Ishikawa (cell line): ENCODE results near the gene COG7.

Experiments
- CEBPB ChIP-seq: IDR thresholded peaks from 2 replicates; pipeline ENCODE4 v1.6.1; 2012
- CREB1 ChIP-seq: IDR thresholded peaks from 2 replicates; pipeline ENCODE4 v1.6.1; 2012; ENCODE audit warnings: low read depth
- EGR1 ChIP-seq: IDR thresholded peaks from 2 replicates; pipeline ENCODE4 v1.6.1; 2012
- EP300 ChIP-seq: IDR thresholded peaks from 2 replicates; pipeline ENCODE4 v1.6.1; 2012; ENCODE audit warnings: borderline replicate concordance
- FOXM1 ChIP-seq: IDR thresholded peaks from 2 replicates; pipeline ENCODE4 v1.6.1; 2012; ENCODE audit warnings: low read depth, borderline replicate concordance
- MAX ChIP-seq: IDR thresholded peaks from 2 replicates; pipeline ENCODE4 v1.6.1; 2012
- NFIC ChIP-seq: IDR thresholded peaks from 2 replicates; pipeline ENCODE4 v1.6.1; 2012
- RAD21 ChIP-seq: IDR thresholded peaks from 2 replicates; pipeline ENCODE4 v1.6.1; 2012; ENCODE audit warnings: low read depth
- REST ChIP-seq: IDR thresholded peaks from 2 replicates; pipeline ENCODE4 v1.6.1; 2012; ENCODE audit warnings: low read depth, mild to moderate bottlenecking
- TAF1 ChIP-seq: IDR thresholded peaks from 2 replicates; pipeline ENCODE4 v1.6.1; 2012; ENCODE audit warnings: low read depth, mild to moderate bottlenecking
- TCF12 ChIP-seq: IDR thresholded peaks from 2 replicates; pipeline ENCODE4 v1.6.1; 2012; ENCODE audit warnings: low read depth
- TEAD4 ChIP-seq: IDR thresholded peaks from 2 replicates; pipeline ENCODE4 v1.6.1; 2012
- YY1 ChIP-seq: IDR thresholded peaks from 2 replicates; pipeline ENCODE4 v1.6.1; 2012; ENCODE audit warnings: low read depth
- ZBTB7A ChIP-seq: IDR thresholded peaks from 2 replicates; pipeline ENCODE4 v1.6.1; 2012; ENCODE audit warnings: low read depth
- TF ChIP-seq, protein P1 (sequence below): IDR thresholded peaks from 2 replicates; pipeline ENCODE4 v1.6.1; 2012

COG7 gene

DNA sequence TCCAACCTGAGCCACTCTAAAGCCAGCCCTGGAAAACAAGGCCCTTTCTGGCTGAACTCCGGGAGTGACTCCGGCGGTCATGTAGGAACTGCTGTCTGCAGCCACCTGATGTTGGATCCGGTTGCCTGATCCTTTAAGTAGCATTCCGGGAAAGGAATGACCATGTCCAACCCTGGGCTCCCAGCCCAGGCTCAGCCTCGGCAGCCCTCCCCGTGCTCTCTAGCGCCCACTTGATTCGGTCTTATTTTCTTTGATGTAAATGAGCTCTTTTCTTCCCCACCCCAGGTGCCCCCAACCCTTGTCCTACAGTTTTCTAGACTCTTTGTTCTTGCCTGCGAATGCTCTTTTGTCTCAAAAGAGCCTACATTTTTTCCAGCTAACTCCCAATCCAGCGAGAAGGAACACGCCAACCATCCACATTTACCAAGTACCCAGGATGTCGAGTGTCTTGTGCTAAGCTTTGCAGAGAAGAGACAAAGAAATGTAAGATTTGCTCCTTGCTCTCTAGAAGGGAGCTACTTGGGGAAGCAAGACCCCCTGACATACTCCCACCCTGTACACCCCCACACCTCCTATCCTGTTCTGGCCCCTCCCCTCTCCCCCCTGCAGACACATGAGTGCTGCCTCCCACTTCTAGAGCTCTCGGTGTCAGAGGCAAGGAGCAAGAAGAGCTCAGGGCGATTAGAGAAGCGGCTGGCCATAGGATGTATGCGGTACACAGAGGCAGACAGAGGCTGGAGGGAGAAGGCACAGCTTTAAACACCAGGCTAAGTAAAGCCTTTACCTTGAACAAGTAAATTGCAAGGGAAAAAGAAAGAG lies 53.8 kb downstream of the COG7 start:
- TF ChIP-seq FOXM1 (no peak), CREB1 (no peak), RAD21 (no peak), YY1 (no peak), ZBTB7A (no peak), EP300 (no peak), EGR1 (no peak), MAX (no peak), NFIC (no peak), TAF1 (no peak), TEAD4 (no peak), CEBPB (no peak)
- TF ChIP-seq, protein P1, sequence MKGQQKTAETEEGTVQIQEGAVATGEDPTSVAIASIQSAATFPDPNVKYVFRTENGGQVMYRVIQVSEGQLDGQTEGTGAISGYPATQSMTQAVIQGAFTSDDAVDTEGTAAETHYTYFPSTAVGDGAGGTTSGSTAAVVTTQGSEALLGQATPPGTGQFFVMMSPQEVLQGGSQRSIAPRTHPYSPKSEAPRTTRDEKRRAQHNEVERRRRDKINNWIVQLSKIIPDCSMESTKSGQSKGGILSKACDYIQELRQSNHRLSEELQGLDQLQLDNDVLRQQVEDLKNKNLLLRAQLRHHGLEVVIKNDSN, result no peak

- TF ChIP-seq CREB1 (no peak), EP300 (no peak), FOXM1 (no peak), EGR1 (no peak), ZBTB7A (no peak), REST (no peak), TEAD4 (no peak), TAF1 (no peak), NFIC (no peak), MAX (no peak)
- TF ChIP-seq, protein P1, result no peak
Observed at GRCh38 chr16:23397464-23397863, 55.5 kb downstream of the COG7 start.

- TF ChIP-seq EP300, result no peak
- no peak for TF ChIP-seq CREB1
- TF ChIP-seq YY1, result no peak
- no peak for TF ChIP-seq ZBTB7A
- TF ChIP-seq RAD21, result no peak
- no peak for TF ChIP-seq REST
- TF ChIP-seq TCF12, result no peak
- TF ChIP-seq TEAD4, result no peak
- no peak for TF ChIP-seq NFIC
- TF ChIP-seq FOXM1, result no peak
- no peak for TF ChIP-seq TAF1
- TF ChIP-seq, protein P1, result no peak
- no peak for TF ChIP-seq EGR1
- TF ChIP-seq MAX, result no peak
- TF ChIP-seq CEBPB, result no peak
Observed at GRCh38 chr16:23395732-23396131, 57.3 kb downstream of the COG7 start.

DNA sequence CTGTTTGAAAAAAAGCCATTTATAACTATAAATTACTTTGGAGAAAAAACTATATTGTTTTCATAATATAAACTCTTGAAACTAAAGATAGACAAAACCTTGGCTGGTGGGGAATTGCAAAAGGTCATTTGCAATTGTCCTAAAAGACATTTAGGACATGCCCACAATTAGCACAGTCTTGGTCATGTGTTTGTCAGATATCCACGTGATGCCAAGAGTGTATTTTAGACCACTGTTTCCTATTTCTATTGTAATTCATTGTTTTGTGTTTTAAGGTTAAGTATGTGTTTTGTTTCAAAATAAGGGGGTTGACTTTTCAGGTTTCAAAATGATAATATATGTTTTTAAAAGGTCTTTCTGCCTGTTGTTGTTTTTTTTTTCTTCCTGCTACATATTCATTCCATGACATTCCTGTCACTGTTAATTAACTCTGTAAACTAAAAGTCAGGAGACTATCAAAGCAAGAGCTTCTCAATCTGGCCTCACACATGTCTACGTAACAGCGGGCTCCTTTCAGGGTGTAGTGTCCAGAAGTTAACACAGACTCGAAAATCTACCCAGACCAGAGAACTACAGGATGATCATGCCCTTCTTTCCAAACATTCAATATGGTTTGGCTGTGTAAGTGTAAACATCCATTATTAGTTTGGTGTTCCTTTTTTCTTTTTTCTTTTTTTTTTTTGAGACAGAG lies 58.7 kb downstream of the COG7 start:
- no peak for TF ChIP-seq TAF1
- TF ChIP-seq EGR1, result no peak
- no peak for TF ChIP-seq TEAD4
- no peak for TF ChIP-seq MAX
- no peak for TF ChIP-seq REST
